Right atrium auricular region (tissue), 2 donors: ENCODE measurements around the gene MFSD6. TPM values are rescaled to one million over a fixed set of nuclear protein-coding genes. Genes with fewer than 3 reads are reported as not detected.

Source experiments
- DNase-seq: peaks from one replicate; pipeline ENCODE4 v3.0.0-alpha.2; 2019; ENCODE audit warnings: low spot score
- H3K27ac ChIP-seq, 2 donors: fragments of 200-600 bp; sonication (generic); 1 replicate in 1 of 2; 2 replicates in 1 of 2; pipeline ENCODE4 v1.5.1; 2016 to 2019
- H3K27me3 ChIP-seq, 2 donors: fragments of 200-600 bp; sonication (generic); one replicate each; pipeline versions ENCODE4 v1.5.1 to v1.6.0; 2017 to 2019
- H3K36me3 ChIP-seq: fragments of 200-600 bp; sonication (generic); one replicate; pipeline ENCODE4 v1.5.1; 2016
- H3K4me1 ChIP-seq, 2 donors: fragments of 200-600 bp; sonication (generic); one replicate each; pipeline versions ENCODE4 v1.5.1 to v1.6.0; 2017 to 2019
- H3K4me3 ChIP-seq, 2 donors: fragments of 200-600 bp; sonication (generic); 1 replicate in 1 of 2; 2 replicates in 1 of 2; pipeline ENCODE4 v1.5.1; 2017 to 2019; ENCODE audit warnings: mild to moderate bottlenecking in 1 of 2, moderate library complexity in 1 of 2
- H3K9me3 ChIP-seq, 2 donors: fragments of 200-600 bp; sonication (generic); one replicate each; pipeline ENCODE4 v1.5.1; 2019
- CTCF ChIP-seq, 2 donors: fragments of 200-600 bp; sonication (generic); IDR thresholded peaks; one replicate each; pipeline ENCODE4 v1.5.1; 2019; ENCODE audit warnings: antibody characterized with exemption in 2 of 2
- total RNA-seq, 2 donors: library from RNA; depleted of rRNA; stranded (reverse); fragments of >200 nt; gene quantifications; one replicate each; pipeline ENCODE4 v1.1.0, GENCODE V29; 2016

The MFSD6 gene
- total RNA-seq, 2 donors from 2014 or later: 57.2 to 72.7 TPM

- Histone ChIP-seq H3K4me1 (peaks cover 0 to 51% of the 10 kb centered on the region in 2 donors), H3K27me3 (no peaks in the 10 kb centered on the region), H3K9me3 (no peaks in the 10 kb centered on the region), H3K27ac (no peak overlapping the region), H3K4me3 (no peak overlapping the region), H3K36me3 (no peaks in the 10 kb centered on the region)
- TF ChIP-seq CTCF (IDR thresholded peaks at IDR 0.05): no peak
- DNase-seq: no peak
Observed at GRCh38 chr2:190443055-190443454, 34.9 kb downstream of the MFSD6 start.

- no peaks in the 10 kb centered on the region for H3K9me3 ChIP-seq
- no peaks in the 10 kb centered on the region for H3K36me3 ChIP-seq
- TF ChIP-seq CTCF (IDR thresholded peaks at IDR 0.05): no peak
- H3K4me1 ChIP-seq: peaks cover 0 to 51% of the 10 kb centered on the region in 2 donors
- no peaks in the 10 kb centered on the region for H3K27me3 ChIP-seq
- no peak overlapping the region for H3K4me3 ChIP-seq
- DNase-seq: no peak
- no peak overlapping the region for H3K27ac ChIP-seq
Observed at GRCh38 chr2:190443778-190444481, 35.8 kb downstream of the MFSD6 start.

- DNase-seq: no peak
- H3K4me3 ChIP-seq: no peak overlapping the region
- H3K36me3 ChIP-seq: no peaks in the 10 kb centered on the region
- no peak for TF ChIP-seq CTCF (IDR thresholded peaks at IDR 0.05)
- no peaks in the 10 kb centered on the region for H3K9me3 ChIP-seq
- no peaks in the 10 kb centered on the region for H3K27me3 ChIP-seq
- H3K4me1 ChIP-seq: peaks cover 0 to 51% of the 10 kb centered on the region in 2 donors
- H3K27ac ChIP-seq: no peak overlapping the region
Observed at GRCh38 chr2:190444976-190445375, 36.8 kb downstream of the MFSD6 start.

- TF ChIP-seq CTCF (IDR thresholded peaks at IDR 0.05): no peak
- no peak overlapping the region for H3K4me3 ChIP-seq
- peak overlapping the region in 1 of 2 donors; percentile 43 for H3K27ac ChIP-seq
- peaks cover 0 to 47% of the 10 kb centered on the region in 2 donors for H3K4me1 ChIP-seq
- H3K9me3 ChIP-seq: no peaks in the 10 kb centered on the region
- DNase-seq: no peak
- no peaks in the 10 kb centered on the region for H3K27me3 ChIP-seq
- H3K36me3 ChIP-seq: no peaks in the 10 kb centered on the region
Observed at GRCh38 chr2:190446193-190446592, 38.0 kb downstream of the MFSD6 start.

GRCh38 chr2:190446750-190447516 is 38.8 kb downstream of the MFSD6 start:
- H3K27me3 ChIP-seq: no peaks in the 10 kb centered on the region
- TF ChIP-seq CTCF (IDR thresholded peaks at IDR 0.05): no peak
- H3K36me3 ChIP-seq: no peaks in the 10 kb centered on the region
- no peak overlapping the region for H3K27ac ChIP-seq
- DNase-seq: no peak
- no peaks in the 10 kb centered on the region for H3K9me3 ChIP-seq
- H3K4me1 ChIP-seq: peaks cover 0 to 40% of the 10 kb centered on the region in 2 donors
- no peak overlapping the region for H3K4me3 ChIP-seq
